HG02981 (cell line): ENCODE results near the gene CXCL17.

ENCODE experiments used
- ATAC-seq: cut with Tn5 transposase; IDR thresholded peaks from one replicate; pipeline ENCODE4 v1.9.1; 2021; ENCODE audit warnings: mild to moderate bottlenecking, moderate library complexity; ENCODE audit not compliant: unreplicated experiment

Gene CXCL17

GRCh38 chr19:42401365-42402303, 41.1 kb downstream of the CXCL17 start:
- ATAC-seq, result no peak

- ATAC-seq, result no peak
Measured at GRCh38 chr19:42400404-42400803, 42.3 kb downstream of the CXCL17 start.

GRCh38 chr19:42397263-42398166, 45.2 kb downstream of the CXCL17 start:
- no peak for ATAC-seq

- peak; percentile 95 for ATAC-seq
Measured at GRCh38 chr19:42396381-42397262, 46.1 kb downstream of the CXCL17 start.

GRCh38 chr19:42394751-42395150, 48.0 kb downstream of the CXCL17 start:
- ATAC-seq, result no peak

GRCh38 chr19:42392165-42392564, 50.6 kb downstream of the CXCL17 start:
- no peak for ATAC-seq

GRCh38 chr19:42389899-42390298, 52.8 kb downstream of the CXCL17 start, which contains the start of gene CNFN:
Gene CNFN (minus strand): TSS chr19:42390297. CDS start chr19:42389037, 1,260 bp downstream.
- ATAC-seq, result no peak

GRCh38 chr19:42388851-42389489, 53.8 kb downstream of the CXCL17 start:
- no peak for ATAC-seq

GRCh38 chr19:42386974-42387707, 55.6 kb downstream of the CXCL17 start:
- peak; percentile 61 for ATAC-seq

- ATAC-seq, result no peak
Measured at GRCh38 chr19:42380155-42380554, 62.6 kb downstream of the CXCL17 start.
